ENCODE data around the gene DND1. TPM values are rescaled to one million over a fixed set of nuclear protein-coding genes. Genes with fewer than 3 reads are reported as not detected.

Gene DND1
- total RNA-seq, 1 experiment from 2014 or later, result 3.3 TPM

DNA sequence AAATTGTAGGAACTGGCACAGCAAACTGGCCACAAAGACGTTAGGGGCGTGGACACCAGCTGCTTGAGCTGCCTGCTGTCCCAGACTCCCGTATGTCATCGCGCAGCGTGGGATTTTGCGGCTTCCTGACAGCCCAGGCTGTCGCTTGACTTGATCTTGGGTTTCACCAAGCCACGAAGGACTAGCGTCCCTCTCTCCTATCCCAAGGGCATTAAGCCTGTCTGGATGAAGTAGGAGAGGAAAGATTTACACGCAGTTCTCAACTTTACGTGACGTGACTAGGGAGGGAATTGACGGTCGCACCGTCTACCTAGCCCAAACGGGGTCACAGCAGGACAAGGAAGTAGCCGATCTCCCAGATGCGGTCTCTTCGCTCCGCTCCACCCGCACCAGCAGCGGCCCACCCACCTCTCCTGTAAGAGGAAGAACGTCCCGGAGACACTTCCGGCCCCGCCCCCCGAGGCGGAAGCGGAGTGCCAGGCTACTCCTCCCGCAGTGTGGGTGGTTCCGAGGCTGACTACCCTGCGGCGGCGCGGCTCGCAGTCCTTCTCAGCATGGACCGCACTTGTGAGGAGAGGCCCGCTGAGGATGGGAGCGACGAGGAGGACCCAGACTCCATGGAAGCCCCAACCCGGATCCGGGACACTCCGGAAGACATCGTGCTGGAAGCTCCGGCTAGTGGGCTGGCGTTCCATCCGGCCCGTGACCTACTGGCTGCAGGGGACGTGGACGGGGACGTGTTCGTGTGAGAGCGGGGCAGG, 8.8 kb downstream of the DND1 start, which contains the start of gene WDR55 (continued):
- TF ChIP-seq, protein P1, sequence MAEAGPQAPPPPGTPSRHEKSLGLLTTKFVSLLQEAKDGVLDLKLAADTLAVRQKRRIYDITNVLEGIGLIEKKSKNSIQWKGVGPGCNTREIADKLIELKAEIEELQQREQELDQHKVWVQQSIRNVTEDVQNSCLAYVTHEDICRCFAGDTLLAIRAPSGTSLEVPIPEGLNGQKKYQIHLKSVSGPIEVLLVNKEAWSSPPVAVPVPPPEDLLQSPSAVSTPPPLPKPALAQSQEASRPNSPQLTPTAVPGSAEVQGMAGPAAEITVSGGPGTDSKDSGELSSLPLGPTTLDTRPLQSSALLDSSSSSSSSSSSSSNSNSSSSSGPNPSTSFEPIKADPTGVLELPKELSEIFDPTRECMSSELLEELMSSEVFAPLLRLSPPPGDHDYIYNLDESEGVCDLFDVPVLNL (CRISPR knock-in tag; IDR thresholded peaks at IDR 0.05; ENCODE audit: borderline replicate concordance, low read depth), result no peak
- 0 out of 2 replicates have a peak, but pooled peaks have one; percentile 68 for TF ChIP-seq RELA (CRISPR knock-in tag; IDR thresholded peaks at IDR 0.05; ENCODE audit: borderline replicate concordance)
- TF ChIP-seq, protein P2, sequence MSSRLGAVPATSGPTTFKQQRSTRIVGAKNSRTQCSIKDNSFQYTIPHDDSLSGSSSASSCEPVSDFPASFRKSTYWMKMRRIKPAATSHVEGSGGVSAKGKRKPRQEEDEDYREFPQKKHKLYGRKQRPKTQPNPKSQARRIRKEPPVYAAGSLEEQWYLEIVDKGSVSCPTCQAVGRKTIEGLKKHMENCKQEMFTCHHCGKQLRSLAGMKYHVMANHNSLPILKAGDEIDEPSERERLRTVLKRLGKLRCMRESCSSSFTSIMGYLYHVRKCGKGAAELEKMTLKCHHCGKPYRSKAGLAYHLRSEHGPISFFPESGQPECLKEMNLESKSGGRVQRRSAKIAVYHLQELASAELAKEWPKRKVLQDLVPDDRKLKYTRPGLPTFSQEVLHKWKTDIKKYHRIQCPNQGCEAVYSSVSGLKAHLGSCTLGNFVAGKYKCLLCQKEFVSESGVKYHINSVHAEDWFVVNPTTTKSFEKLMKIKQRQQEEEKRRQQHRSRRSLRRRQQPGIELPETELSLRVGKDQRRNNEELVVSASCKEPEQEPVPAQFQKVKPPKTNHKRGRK (CRISPR knock-in tag; IDR thresholded peaks at IDR 0.05; ENCODE audit: borderline replicate concordance), result no peak
- TF ChIP-seq, protein P3, sequence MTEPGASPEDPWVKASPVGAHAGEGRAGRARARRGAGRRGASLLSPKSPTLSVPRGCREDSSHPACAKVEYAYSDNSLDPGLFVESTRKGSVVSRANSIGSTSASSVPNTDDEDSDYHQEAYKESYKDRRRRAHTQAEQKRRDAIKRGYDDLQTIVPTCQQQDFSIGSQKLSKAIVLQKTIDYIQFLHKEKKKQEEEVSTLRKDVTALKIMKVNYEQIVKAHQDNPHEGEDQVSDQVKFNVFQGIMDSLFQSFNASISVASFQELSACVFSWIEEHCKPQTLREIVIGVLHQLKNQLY (CRISPR knock-in tag; IDR thresholded peaks at IDR 0.05), result 0 out of 2 replicates have a peak, but pooled peaks have one; percentile 4
- no peak for TF ChIP-seq NR2C2 (CRISPR knock-in tag; IDR thresholded peaks at IDR 0.05)
- TF ChIP-seq JUN (CRISPR knock-in tag; IDR thresholded peaks at IDR 0.05), result peak; percentile 19; the same call in 1 of the 2 replicates
- TF ChIP-seq, protein P4, sequence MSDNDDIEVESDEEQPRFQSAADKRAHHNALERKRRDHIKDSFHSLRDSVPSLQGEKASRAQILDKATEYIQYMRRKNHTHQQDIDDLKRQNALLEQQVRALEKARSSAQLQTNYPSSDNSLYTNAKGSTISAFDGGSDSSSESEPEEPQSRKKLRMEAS (CRISPR knock-in tag; IDR thresholded peaks at IDR 0.05), result peak; percentile 82
- no peak for TF ChIP-seq NFYB (CRISPR knock-in tag; conservative IDR thresholded peaks at IDR 0.05; ENCODE audit: low read depth)
- no peak for TF ChIP-seq ZNF396 (CRISPR knock-in tag; IDR thresholded peaks at IDR 0.05; ENCODE audit: borderline replicate concordance)
- TF ChIP-seq MXD4 (CRISPR knock-in tag; IDR thresholded peaks at IDR 0.05; ENCODE audit: borderline replicate concordance), result no peak
- no peak for TF ChIP-seq SMAD4 (CRISPR knock-in tag; IDR thresholded peaks at IDR 0.05)
- TF ChIP-seq, protein P5, sequence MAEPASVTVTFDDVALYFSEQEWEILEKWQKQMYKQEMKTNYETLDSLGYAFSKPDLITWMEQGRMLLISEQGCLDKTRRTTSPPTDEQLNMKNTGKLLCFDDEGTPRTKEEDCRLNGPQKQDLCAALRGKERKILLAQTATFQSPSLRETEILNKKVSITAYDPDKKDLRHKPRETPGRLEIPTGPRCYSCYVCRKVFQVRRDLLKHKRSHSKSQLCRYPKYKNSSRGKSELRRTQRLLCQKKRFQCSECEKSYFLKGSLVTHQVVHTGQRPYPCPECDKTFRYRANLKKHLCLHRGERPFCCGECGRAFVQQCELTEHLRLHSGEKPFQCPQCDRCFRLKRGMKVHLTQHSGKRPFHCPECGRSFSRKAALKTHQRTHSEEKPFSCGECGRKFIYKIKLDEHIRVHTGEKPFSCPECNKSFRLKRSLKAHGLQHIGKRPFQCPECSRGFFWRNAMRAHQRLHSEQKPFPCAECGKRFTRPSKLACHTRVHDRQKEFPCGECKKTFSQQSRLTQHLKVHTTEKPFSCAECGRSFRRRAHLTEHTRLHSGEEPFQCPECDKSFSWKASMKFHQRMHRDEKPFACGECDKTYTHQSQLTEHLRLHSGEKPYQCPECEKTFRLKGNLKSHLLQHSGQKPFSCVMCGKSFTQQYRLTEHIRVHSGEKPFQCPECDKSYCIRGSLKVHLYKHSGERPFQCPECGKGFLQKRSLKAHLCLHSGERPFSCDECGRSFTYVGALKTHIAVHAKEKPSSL (CRISPR knock-in tag; conservative IDR thresholded peaks at IDR 0.05), result no peak
- no peak for TF ChIP-seq OVOL2 (CRISPR knock-in tag; IDR thresholded peaks at IDR 0.05; ENCODE audit: borderline replicate concordance)
- TF ChIP-seq, protein P6, sequence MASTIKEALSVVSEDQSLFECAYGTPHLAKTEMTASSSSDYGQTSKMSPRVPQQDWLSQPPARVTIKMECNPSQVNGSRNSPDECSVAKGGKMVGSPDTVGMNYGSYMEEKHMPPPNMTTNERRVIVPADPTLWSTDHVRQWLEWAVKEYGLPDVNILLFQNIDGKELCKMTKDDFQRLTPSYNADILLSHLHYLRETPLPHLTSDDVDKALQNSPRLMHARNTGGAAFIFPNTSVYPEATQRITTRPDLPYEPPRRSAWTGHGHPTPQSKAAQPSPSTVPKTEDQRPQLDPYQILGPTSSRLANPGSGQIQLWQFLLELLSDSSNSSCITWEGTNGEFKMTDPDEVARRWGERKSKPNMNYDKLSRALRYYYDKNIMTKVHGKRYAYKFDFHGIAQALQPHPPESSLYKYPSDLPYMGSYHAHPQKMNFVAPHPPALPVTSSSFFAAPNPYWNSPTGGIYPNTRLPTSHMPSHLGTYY (CRISPR knock-in tag; IDR thresholded peaks at IDR 0.05), result no peak
- TF ChIP-seq SMAD3 (CRISPR knock-in tag; IDR thresholded peaks at IDR 0.05; ENCODE audit: borderline replicate concordance), result 0 out of 2 replicates have a peak, but pooled peaks have one; percentile 12
- TF ChIP-seq, protein P7, sequence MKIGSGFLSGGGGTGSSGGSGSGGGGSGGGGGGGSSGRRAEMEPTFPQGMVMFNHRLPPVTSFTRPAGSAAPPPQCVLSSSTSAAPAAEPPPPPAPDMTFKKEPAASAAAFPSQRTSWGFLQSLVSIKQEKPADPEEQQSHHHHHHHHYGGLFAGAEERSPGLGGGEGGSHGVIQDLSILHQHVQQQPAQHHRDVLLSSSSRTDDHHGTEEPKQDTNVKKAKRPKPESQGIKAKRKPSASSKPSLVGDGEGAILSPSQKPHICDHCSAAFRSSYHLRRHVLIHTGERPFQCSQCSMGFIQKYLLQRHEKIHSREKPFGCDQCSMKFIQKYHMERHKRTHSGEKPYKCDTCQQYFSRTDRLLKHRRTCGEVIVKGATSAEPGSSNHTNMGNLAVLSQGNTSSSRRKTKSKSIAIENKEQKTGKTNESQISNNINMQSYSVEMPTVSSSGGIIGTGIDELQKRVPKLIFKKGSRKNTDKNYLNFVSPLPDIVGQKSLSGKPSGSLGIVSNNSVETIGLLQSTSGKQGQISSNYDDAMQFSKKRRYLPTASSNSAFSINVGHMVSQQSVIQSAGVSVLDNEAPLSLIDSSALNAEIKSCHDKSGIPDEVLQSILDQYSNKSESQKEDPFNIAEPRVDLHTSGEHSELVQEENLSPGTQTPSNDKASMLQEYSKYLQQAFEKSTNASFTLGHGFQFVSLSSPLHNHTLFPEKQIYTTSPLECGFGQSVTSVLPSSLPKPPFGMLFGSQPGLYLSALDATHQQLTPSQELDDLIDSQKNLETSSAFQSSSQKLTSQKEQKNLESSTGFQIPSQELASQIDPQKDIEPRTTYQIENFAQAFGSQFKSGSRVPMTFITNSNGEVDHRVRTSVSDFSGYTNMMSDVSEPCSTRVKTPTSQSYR (CRISPR knock-in tag; IDR thresholded peaks at IDR 0.05), result no peak
- TF ChIP-seq IRF2 (CRISPR knock-in tag; IDR thresholded peaks at IDR 0.05; ENCODE audit: borderline replicate concordance, low read depth), result no peak
- no peak for TF ChIP-seq RORB (CRISPR knock-in tag; IDR thresholded peaks at IDR 0.05)
- no peak for TF ChIP-seq FOXJ3 (CRISPR knock-in tag; IDR thresholded peaks at IDR 0.05; ENCODE audit: borderline replicate concordance)
- TF ChIP-seq FOXP1 (CRISPR knock-in tag; IDR thresholded peaks at IDR 0.05; ENCODE audit: borderline replicate concordance), result no peak
- TF ChIP-seq, protein P8, sequence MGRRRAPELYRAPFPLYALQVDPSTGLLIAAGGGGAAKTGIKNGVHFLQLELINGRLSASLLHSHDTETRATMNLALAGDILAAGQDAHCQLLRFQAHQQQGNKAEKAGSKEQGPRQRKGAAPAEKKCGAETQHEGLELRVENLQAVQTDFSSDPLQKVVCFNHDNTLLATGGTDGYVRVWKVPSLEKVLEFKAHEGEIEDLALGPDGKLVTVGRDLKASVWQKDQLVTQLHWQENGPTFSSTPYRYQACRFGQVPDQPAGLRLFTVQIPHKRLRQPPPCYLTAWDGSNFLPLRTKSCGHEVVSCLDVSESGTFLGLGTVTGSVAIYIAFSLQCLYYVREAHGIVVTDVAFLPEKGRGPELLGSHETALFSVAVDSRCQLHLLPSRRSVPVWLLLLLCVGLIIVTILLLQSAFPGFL (CRISPR knock-in tag; IDR thresholded peaks at IDR 0.05; ENCODE audit: borderline replicate concordance), result no peak
- 0 out of 2 replicates have a peak, but pooled peaks have one; percentile 57 for TF ChIP-seq KAT7 (CRISPR knock-in tag; IDR thresholded peaks at IDR 0.05; ENCODE audit: borderline replicate concordance)
- TF ChIP-seq, protein P9, sequence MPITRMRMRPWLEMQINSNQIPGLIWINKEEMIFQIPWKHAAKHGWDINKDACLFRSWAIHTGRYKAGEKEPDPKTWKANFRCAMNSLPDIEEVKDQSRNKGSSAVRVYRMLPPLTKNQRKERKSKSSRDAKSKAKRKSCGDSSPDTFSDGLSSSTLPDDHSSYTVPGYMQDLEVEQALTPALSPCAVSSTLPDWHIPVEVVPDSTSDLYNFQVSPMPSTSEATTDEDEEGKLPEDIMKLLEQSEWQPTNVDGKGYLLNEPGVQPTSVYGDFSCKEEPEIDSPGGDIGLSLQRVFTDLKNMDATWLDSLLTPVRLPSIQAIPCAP (CRISPR knock-in tag; IDR thresholded peaks at IDR 0.05), result no peak
- no peak for TF ChIP-seq ATF1 (CRISPR knock-in tag; IDR thresholded peaks at IDR 0.05)
- TF ChIP-seq, protein P10, sequence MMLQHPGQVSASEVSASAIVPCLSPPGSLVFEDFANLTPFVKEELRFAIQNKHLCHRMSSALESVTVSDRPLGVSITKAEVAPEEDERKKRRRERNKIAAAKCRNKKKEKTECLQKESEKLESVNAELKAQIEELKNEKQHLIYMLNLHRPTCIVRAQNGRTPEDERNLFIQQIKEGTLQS (CRISPR knock-in tag; conservative IDR thresholded peaks at IDR 0.05), result no peak
